Stimulated activated CD4-positive, alpha-beta T cell treated with anti-CD3 and anti-CD28 coated beads, Interleukin-1b, Interleukin-23, amount 100 ng/mL, for 24 hours (primary cell): ENCODE data around the gene STAT3.
"Not testable (repeated sequence)": the region's sequence is repeated elsewhere in the genome, so short reads cannot be mapped to it uniquely, and the experiment has no call there.

Experiments
- DNase-seq, 4 experiments: peaks; one replicate each; pipeline ENCODE4 v3.0.0-alpha.2; 2020; ENCODE audit warnings: low read depth in 4 of 4, low spot score in 1 of 4

Gene STAT3

GRCh38 chr17:42388381-42389134, at the start of gene STAT3:
TSS of gene STAT3 (minus strand) at chr17:42388442. CDS start at chr17:42348516, 39,926 bp downstream.
- DNase-seq, result peak; percentile 100

GRCh38 chr17:42436391-42436790, 48.1 kb upstream of the STAT3 start:
- DNase-seq, result no peak

DNA sequence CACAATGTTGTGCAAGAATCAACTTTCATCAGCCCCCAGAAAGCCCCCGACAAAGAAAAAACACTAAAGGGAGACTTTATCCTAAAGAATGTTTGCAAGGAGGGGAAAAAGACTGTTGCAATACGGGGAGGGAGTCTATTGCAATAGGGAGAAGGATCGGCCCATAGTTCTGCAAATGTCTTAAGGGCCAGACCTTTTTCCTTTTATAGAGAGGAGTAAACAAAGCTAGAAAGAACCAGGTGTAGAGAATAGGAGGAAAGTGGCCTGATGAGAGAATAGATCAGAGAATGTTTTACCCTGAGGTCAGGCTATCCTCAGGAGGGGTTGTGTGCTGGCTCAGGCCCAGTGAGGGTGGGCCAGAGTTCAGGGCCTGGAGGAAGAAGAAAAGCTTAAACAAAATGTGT, 43.5 kb upstream of the STAT3 start:
- no peak for DNase-seq

DNA sequence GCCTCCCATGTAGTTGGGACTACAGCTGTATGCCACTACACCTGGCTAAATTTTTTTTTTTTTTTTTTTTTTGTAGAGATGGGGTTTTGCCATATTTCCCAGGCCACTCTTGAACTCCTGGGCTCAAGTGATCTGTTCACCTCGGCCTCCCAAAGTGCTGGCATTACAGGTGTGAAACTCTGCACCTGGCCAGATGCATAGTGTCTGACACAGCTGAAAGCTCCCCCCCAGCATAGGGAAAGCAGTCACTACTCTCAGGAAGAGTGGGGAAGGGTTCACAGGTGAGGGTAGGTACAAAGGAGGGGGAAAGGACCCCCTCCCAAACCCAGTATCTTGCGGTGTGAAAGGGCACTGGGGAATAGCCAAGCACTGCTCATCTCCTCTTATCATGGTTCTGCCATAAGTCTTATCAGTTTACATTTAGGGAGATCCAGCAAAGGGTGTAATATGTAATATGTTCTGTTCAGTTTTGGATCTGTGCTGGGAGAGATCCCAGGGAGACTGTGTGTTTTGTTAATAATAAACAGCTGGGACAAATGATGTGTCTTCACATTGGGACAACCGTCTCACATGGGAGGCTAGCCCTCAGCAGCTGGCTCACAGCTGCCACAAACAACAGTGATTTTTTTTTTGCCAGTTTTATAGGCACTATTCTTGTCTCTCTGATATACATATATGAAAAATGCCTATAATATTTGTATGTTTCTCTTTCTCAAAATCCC, 41.6 kb upstream of the STAT3 start:
- DNase-seq, result no peak

- DNase-seq, result no peak
Measured at GRCh38 chr17:42428141-42428944, 40.1 kb upstream of the STAT3 start.

GRCh38 chr17:42424991-42425610, 36.9 kb upstream of the STAT3 start:
- no peak for DNase-seq

DNA sequence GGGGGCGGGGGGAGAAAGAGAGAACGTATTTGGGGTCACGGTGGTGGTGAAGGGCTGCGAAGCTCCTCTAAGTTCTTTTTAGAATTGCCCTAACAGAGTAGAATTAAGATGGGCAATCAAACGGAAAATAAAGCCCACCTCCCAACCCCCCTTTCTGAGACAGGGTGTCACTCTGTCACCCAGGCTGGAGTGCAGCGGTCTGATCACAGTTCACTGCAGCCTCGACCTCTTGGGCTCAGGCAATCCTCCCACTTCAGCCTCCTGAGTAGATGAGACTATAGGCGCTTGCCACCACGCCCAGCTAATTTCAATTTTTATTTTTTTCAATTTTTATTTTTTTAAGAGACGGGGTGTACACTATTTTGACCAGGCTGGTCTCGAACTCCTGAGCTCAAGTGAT, 35.5 kb upstream of the STAT3 start:
- no peak for DNase-seq

DNA sequence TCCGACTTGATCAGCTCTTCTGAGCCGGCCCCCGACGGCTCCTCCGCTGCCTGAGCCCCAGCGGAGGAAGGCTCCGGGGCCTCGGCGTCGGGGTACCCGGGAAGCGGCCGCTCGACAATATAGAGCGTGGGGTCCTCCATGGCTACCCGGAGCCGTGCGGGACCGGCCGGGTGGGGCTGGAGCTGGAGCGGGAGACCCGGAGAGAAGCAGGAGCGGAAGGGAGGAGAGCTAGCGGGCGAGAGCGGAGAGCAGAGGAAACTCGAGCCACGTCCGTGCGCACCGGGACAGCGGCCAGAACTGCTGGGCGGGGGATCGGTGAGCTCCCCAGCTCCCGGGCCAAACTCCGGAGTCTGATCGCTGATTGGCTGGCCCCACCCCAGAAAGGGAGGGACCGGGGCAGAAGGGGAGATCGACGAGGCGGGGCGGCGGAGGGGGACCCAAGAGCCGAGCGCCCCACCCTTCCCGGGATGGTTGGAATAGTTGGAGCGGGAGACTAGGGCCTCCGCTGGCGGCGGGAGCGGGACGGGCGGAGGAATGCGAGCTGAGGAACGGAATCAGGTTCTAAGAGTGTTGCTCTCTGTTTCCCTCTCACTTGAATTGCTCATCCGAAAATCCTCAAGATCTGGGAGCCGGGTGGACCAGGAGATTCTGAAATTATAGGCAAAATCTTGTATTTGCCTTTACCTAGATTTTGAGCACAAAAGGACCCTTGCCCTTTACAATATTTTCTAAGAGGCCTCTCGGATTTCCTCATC, 34.9 kb upstream of the STAT3 start, which contains the start of gene CAVIN1:
CAVIN1 (minus strand) TSS at position 299 of the 755 bp plus-strand sequence; CDS start at position 140, 159 bp downstream.
- no peak for DNase-seq

DNA sequence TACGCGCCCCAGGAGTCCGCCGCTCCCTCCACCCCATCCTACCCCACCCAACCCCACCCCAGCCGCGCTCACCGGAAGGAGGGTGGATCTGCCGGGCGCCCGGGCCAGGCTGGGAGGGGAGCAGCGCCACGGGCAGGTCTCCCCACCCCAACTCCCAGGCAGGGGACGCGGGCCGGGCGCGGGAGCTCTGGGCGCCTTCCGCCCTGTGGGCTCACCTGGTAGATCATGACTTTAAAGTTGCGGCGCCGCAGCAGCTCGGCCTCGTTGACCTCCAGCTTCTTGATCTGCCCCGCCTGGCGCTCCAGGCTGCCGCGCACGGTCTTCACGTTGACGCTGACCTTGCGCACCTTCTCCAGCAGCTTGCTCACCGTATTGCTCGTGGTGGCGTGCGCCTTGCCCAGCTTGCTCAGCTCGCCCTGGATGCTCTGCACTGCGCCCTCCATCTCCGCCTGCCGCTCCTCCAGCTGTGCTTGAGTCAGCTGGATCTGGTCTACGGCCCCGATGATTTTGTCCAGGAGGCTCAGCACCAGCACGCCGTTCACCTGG, 34.2 kb upstream of the STAT3 start:
- DNase-seq, result no peak

DNA sequence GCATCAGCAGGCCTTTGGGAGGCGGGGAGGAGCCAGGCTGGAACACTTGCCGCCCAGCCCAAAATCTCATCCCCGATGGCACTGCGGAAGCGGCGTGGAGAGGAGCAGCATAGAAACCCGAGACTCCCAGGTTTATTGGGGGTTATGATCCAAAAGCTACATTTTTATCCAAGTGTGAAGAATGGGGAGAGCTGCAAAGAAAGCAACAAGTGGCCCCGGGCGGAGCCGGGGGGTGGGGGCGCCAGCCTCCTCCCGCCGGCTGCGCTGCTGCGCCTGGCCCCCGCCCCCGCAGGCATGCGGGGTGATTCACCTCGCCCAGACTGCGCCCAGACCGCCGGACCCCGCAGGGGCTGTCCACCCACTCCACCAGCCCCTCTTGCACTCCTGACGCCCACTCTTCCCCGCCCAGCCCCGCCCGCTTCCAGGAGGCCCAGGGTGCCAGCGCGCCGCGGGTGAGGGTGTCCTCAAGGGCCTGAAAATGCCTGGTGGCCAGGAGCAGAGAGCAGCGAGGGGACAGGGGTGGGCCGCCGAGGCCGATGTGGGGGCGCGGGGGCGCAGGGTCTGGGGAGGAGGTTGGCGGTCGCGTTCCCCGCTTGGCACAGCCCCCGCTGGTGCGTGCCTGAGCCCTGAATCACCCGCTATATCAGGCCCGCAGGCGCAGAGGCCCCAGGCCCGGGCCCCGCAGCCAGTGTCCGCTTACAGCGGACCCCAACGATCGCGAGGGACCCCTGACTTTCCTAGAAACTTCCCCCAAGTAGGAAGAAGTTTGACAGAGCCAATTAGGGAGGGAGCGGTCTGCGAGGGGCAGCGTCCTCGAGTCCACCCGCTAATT, 33.5 kb upstream of the STAT3 start:
- no peak for DNase-seq

- DNase-seq, result no peak
Measured at GRCh38 chr17:42421136-42421506, 32.9 kb upstream of the STAT3 start.

GRCh38 chr17:42417981-42418380, 29.7 kb upstream of the STAT3 start:
- DNase-seq, result not testable (repeated sequence)

DNA sequence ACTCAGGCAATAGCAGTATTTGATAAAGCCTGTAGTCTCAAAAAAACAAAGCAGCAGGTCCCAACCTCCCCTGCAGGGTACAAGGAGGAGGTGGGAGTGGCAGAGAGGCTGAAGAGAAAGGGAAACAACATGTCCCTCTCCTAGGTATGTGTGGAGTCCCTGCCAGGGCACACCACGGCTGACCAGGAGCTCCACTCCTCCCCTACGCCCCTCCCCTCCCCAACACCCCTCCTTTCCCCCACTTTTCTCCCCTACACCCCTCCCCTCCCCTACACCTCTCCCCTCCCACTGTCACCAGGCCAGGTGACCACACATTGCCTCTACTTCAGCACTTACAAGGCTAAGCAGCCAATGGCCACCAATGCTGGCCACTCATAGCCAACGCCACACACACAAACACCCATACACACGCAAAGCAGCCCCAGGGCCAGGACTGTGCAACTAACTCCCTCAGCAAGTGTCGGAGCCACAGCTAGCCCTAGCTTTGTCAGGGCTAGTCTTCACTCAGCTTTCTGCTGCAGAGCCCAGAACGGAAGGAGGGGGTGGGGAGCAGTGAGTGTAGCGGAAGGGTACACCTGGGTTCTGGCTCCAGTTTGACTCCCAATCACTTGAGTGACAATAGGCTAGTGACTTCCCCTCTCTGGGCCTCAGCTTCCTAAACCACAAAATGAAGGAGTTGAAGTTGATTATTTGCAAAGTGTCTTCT, 26.6 kb upstream of the STAT3 start:
- peak; percentile 21 to 63 (median 33) for DNase-seq

- no peak for DNase-seq
Measured at GRCh38 chr17:42413464-42414040, 25.3 kb upstream of the STAT3 start.

- no peak for DNase-seq
Measured at GRCh38 chr17:42411905-42412679, 23.9 kb upstream of the STAT3 start.

DNA sequence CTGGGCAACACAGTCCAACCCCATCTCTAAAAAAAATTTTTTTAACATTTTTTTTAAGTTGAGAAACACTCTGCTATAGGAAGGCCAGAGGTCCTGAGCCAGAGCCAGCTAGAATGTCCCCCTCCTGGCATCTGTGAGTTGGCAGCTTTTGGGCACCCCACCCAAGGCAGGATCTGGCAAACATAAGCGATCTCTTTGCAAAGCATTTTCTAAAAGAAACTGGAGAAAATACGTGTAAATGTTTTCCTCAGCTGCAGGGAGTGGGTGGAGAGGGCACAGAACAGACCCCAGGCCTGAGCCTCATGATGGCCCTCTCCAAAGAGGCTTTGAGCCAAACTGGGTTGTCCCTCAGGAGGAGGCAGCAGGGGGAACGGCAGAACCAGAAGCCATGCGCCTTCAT, 23.1 kb upstream of the STAT3 start:
- DNase-seq, result no peak

DNA sequence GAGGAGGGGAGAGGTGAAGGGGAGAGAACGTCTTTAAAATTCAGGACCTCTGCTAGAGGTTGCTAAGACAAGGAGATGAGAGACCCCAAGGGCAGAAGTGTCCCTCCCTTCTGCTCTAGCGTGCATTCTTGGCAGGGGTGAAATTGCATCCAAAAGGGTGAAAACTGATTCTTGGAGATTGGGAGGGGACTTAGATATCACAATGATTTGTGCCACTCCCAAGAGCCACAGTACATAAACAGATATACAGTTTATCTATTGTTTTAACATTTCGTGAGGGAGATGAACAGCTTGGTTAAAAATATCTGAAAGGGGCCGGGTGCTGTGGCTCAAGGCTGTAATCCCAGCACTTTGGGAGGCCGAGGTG, 22.1 kb upstream of the STAT3 start:
- DNase-seq, result no peak
